ENCODE data around the gene POR.
"Not testable (repeated sequence)": the region's sequence is repeated elsewhere in the genome, so short reads cannot be mapped to it uniquely, and the experiment has no call there.

The POR gene

DNA sequence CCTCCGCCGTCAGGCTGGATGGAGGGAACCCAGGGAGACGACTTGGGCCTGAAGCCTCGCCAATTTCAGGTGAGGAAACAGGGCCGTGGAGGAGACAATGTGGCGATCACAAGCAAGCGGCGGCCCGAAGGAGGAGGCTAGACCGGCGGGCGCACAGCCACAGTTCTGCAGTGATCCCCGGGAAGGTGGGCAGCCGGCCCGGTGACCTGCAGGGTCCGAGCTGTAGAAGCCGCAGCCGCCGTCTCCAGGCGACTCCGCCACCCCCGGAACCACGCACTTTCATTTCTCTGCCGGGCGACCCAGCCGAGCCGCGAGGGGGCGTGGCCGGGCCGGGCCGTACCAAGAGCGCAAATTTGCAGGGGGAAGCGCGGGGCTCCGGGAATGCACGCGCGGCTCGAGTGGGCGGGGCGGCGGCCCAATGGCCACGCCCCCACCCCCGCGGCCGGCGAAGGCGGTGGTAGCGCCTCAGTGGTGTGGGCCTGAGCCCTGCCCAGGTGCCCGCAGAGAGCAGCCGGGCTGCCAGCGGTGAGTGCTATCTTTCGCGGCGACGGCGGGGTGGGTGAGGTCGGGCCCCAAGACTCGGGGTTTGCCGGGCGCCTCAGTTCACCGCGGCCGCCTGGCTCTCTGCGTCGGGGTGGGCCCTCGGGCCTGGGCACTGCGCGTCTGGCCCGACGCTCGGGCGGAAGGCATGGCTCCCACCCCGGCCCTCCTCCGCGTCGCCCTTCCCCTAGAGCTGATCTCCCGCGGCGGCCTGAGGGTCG, at the start of gene POR:
POR (plus strand) TSS at position 501 of the 761 bp plus-strand sequence. CDS start 38,847 bp downstream, outside the sequence.
- Histone ChIP-seq H3K36me3 (ENCODE audit: control insufficient read depth, insufficient read depth, low read length) (no peaks in the 10 kb centered on the region), H3K4me3 (ENCODE audit: low read depth, low read length) (peak within 1 kb of the TSS; percentile 99), H3K27ac (ENCODE audit: low read depth, low read length) (peak within 1 kb of the TSS; percentile 83), H3K9me3 (ENCODE audit: control insufficient read depth, insufficient read depth, low read depth, low read length) (no peaks in the 10 kb centered on the region), H3K4me1 (ENCODE audit: control insufficient read depth, insufficient read depth, low read length) (peaks cover 17% of the 10 kb centered on the region), H3K9ac (ENCODE audit: low read length) (peak within 1 kb of the TSS; percentile 87), H3K27me3 (ENCODE audit: control insufficient read depth, insufficient read depth, low read length) (no peaks in the 10 kb centered on the region)

DNA sequence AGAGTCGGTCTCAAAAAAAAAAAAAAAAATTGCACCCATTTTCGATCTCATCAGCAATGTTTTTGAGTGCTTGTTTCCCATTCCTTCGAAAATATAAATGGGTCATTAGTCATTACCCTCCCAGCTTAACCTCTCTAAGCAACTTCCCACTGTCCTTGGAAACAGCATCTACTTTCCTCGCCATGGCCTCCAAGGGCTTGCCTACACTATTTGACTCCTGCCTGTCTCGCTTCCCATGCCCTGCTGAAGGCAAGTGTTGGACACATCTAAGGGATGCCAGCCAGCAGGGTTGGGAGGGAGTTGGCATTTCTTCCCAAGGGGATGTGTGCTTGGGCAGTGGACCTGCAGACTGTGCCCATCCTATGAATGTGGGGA, 48.9 kb upstream of the POR start:
- H3K27ac ChIP-seq (ENCODE audit: low read depth, low read length): no peak overlapping the region

DNA sequence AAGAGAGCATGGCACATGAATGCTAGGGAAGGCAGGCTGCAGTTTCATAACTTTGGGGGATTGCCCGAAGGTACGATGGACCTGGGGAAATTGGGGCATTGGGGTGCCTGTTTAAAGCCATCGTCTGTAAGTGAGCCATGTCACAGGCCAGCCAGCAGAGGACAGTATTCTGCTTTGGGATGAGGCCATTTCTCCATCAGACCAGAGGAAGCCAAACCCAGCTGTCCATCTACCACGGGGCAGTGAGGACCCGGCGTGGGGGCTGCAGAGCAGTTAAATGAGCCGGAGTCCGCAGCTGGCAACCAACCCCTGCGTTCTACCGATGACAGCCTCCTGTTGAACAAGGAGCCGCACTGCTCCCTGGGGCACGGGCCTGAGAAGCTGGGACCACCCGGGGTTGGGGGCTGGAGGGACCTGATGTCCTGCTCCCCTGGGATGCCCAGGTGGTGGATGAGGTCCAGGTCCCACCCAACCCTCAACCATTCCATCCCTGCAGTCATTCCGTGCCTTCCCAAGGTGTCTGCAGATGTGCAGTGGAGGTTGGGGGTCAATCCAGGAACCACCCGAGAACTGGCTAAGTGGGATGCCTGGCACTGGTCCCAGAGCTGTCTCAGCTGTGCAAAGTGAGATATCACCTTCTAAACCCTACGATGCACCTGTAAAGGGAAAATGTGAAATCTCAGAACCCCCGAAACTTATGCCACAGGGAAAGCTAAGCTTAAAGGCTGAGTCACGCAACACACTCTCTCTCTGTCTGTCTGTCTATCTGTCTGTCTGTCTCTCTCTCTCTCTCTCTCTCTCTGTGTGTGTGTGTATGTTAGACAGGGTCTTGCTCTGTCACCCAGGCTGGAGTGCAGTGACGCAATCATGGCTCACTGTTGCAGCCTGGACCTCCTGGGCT, 48.2 kb upstream of the POR start:
- Histone ChIP-seq H3K4me3 (ENCODE audit: low read depth, low read length) (no peak overlapping the region), H3K4me1 (ENCODE audit: control insufficient read depth, insufficient read depth, low read length) (no peaks in the 10 kb centered on the region)

More for the DNA sequence above, 48.9 kb upstream of the POR start:
- H3K4me1 ChIP-seq (ENCODE audit: control insufficient read depth, insufficient read depth, low read length): no peaks in the 10 kb centered on the region
- H3K9me3 ChIP-seq (ENCODE audit: control insufficient read depth, insufficient read depth, low read depth, low read length): no peaks in the 10 kb centered on the region
- no peak overlapping the region for H3K4me3 ChIP-seq (ENCODE audit: low read depth, low read length)
- no peaks in the 10 kb centered on the region for H3K36me3 ChIP-seq (ENCODE audit: control insufficient read depth, insufficient read depth, low read length)
- H3K27me3 ChIP-seq (ENCODE audit: control insufficient read depth, insufficient read depth, low read length): no peaks in the 10 kb centered on the region
- H3K9ac ChIP-seq (ENCODE audit: low read length): no peak overlapping the region

DNA sequence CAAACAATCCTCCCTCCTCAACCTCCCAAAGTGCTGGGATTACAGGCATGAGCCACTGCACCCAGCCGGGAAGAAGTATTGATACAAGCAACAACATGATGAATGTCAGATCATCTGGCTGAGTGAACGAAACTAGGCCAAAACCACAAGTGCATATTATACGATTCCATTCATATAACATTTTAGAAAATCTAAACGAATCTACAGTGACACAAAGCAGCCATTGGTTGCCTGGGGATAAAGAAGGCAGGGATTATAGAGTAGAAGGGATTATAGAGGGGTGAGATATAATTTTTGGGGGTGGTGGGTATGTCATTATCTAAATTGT, 47.6 kb upstream of the POR start:
- Histone ChIP-seq H3K36me3 (ENCODE audit: control insufficient read depth, insufficient read depth, low read length) (no peaks in the 10 kb centered on the region), H3K9ac (ENCODE audit: low read length) (no peak overlapping the region), H3K4me3 (ENCODE audit: low read depth, low read length) (no peak overlapping the region), H3K4me1 (ENCODE audit: control insufficient read depth, insufficient read depth, low read length) (no peaks in the 10 kb centered on the region), H3K9me3 (ENCODE audit: control insufficient read depth, insufficient read depth, low read depth, low read length) (no peaks in the 10 kb centered on the region), H3K27me3 (ENCODE audit: control insufficient read depth, insufficient read depth, low read length) (no peaks in the 10 kb centered on the region), H3K27ac (ENCODE audit: low read depth, low read length) (no peak overlapping the region)

More for the DNA sequence above, 48.2 kb upstream of the POR start:
- Histone ChIP-seq H3K27me3 (ENCODE audit: control insufficient read depth, insufficient read depth, low read length) (no peaks in the 10 kb centered on the region), H3K36me3 (ENCODE audit: control insufficient read depth, insufficient read depth, low read length) (no peaks in the 10 kb centered on the region), H3K9ac (ENCODE audit: low read length) (no peak overlapping the region), H3K9me3 (ENCODE audit: control insufficient read depth, insufficient read depth, low read depth, low read length) (no peaks in the 10 kb centered on the region), H3K27ac (ENCODE audit: low read depth, low read length) (no peak overlapping the region)

DNA sequence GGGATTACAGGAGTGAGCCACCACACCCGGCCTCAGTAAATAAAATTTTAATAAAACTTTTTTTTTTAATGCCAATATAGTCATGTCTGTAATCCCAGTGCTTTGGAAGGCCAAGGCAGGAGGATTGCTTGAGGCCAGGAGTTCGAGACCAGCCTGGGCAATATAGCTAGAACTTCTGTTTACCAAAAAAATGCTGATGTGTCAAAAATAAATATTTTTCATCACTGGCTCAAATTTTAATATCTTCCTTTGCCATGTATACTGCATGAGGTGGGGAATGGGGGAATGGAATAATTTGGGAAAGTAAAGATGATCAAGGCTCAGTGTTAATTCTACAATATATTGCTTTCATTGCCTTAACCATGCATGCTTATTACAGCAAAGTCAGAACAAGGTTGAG, 46.8 kb upstream of the POR start:
- Histone ChIP-seq H3K27ac (ENCODE audit: low read depth, low read length) (no peak overlapping the region), H3K9ac (ENCODE audit: low read length) (no peak overlapping the region), H3K4me1 (ENCODE audit: control insufficient read depth, insufficient read depth, low read length) (no peaks in the 10 kb centered on the region)

DNA sequence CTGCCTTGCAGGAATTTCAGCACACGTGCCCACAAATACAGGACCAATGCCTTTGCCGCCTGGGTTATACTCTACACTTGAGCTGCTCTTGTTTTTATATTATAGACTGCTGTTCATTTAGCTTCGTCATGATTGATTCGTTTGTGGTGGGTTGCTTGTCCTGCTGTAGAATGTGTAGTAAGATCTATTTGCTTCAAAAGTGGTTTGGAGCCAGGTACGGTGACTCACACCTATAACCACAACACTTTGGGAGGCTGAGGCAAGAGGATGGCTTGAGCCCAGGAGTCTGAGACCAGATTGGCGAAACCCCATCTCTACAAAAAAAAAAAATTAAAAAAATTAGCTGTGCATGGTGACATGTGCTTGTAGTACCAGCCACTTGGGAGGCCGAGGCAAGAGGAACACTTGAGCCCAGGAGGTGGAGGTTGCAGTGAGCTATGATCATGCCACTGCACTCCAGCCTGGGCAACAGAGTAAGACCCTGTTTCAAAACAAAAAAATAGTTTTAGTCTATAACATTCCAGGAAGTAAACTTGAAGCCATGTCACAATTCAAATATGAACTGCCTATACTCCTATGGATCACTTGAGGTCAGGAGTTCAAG, 45.1 kb upstream of the POR start:
- Histone ChIP-seq H3K9me3 (ENCODE audit: control insufficient read depth, insufficient read depth, low read depth, low read length) (no peaks in the 10 kb centered on the region), H3K36me3 (ENCODE audit: control insufficient read depth, insufficient read depth, low read length) (no peaks in the 10 kb centered on the region), H3K9ac (ENCODE audit: low read length) (no peak overlapping the region), H3K27ac (ENCODE audit: low read depth, low read length) (no peak overlapping the region), H3K4me3 (ENCODE audit: low read depth, low read length) (no peak overlapping the region), H3K4me1 (ENCODE audit: control insufficient read depth, insufficient read depth, low read length) (no peaks in the 10 kb centered on the region), H3K27me3 (ENCODE audit: control insufficient read depth, insufficient read depth, low read length) (no peaks in the 10 kb centered on the region)

More for the DNA sequence above, 46.8 kb upstream of the POR start:
- Histone ChIP-seq H3K4me3 (ENCODE audit: low read depth, low read length) (no peak overlapping the region), H3K36me3 (ENCODE audit: control insufficient read depth, insufficient read depth, low read length) (no peaks in the 10 kb centered on the region), H3K27me3 (ENCODE audit: control insufficient read depth, insufficient read depth, low read length) (no peaks in the 10 kb centered on the region), H3K9me3 (ENCODE audit: control insufficient read depth, insufficient read depth, low read depth, low read length) (no peaks in the 10 kb centered on the region)

DNA sequence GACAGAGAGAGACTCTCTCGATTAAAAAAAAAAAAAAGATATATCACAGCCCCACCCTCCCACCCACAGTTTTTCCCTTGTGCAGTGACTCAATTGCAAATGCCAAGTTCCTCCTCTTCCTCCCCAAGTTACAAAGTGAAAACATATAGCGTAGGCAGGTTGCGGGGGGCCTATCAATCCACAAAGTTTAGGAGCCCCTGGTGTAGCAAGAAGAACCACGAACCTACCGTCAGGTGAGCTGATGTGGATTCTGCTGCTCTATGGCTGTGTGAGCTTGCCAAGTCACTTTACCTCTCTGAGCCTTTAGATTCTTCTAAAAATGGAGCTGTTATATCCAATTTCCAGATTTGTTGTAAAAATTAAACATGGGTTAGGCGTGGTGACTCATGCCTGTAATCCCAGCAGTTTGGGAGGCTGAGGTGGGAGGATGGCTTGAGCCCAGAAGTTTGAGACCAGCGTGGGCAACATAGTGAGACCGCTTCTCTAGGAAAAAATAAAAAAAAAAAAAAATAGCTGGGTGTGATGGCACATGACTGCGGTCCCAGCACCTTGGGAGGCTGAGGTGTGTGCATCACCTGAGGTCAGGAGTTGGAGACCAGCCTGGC, 44.3 kb upstream of the POR start:
- Histone ChIP-seq H3K9ac (ENCODE audit: low read length) (no peak overlapping the region), H3K4me1 (ENCODE audit: control insufficient read depth, insufficient read depth, low read length) (no peaks in the 10 kb centered on the region; the same call in 1 of the 2 replicates), H3K9me3 (ENCODE audit: control insufficient read depth, insufficient read depth, low read depth, low read length) (no peaks in the 10 kb centered on the region), H3K36me3 (ENCODE audit: control insufficient read depth, insufficient read depth, low read length) (no peaks in the 10 kb centered on the region), H3K4me3 (ENCODE audit: low read depth, low read length) (no peak overlapping the region), H3K27ac (ENCODE audit: low read depth, low read length) (no peak overlapping the region), H3K27me3 (ENCODE audit: control insufficient read depth, insufficient read depth, low read length) (no peaks in the 10 kb centered on the region)

DNA sequence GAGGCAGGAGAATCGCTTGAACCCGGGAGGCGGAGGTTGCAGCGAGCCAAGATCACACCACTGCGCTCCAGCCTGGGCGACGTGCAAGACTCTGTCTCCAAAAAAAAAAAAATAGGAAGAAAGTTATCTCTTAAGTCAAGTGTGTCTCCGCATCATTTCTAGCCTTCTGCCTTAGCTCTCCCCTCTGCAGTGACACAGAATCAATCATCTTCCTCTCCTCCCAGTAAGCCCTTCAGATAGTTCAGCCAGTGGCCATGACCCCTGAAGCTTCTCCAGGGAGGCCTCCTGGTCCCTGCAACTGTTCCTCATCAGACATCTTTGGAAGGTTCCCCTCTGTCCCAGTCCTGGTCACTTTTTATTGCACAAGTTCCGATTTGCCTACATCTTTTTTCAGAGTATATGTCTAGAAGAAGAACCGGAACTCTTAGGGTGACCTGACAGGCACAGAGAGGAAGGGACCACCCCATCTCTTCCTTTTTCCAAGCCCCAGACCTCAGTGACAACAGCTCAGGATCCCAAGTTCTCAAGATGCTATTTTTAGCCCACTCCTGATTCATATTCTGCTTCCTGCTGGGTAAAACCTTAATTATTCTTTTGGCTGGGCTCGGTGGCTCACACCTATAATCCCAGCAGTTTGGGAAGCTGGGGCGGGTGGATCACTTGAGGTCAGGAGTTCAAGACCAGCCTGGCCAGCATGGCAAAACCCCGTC, 42.7 kb upstream of the POR start:
- Histone ChIP-seq H3K27ac (ENCODE audit: low read depth, low read length) (no peak overlapping the region), H3K9ac (ENCODE audit: low read length) (no peak overlapping the region), H3K4me3 (ENCODE audit: low read depth, low read length) (no peak overlapping the region), H3K4me1 (ENCODE audit: control insufficient read depth, insufficient read depth, low read length) (peaks cover 5% of the 10 kb centered on the region; the same call in 1 of the 2 replicates), H3K27me3 (ENCODE audit: control insufficient read depth, insufficient read depth, low read length) (no peaks in the 10 kb centered on the region), H3K9me3 (ENCODE audit: control insufficient read depth, insufficient read depth, low read depth, low read length) (no peaks in the 10 kb centered on the region), H3K36me3 (ENCODE audit: control insufficient read depth, insufficient read depth, low read length) (no peaks in the 10 kb centered on the region)

DNA sequence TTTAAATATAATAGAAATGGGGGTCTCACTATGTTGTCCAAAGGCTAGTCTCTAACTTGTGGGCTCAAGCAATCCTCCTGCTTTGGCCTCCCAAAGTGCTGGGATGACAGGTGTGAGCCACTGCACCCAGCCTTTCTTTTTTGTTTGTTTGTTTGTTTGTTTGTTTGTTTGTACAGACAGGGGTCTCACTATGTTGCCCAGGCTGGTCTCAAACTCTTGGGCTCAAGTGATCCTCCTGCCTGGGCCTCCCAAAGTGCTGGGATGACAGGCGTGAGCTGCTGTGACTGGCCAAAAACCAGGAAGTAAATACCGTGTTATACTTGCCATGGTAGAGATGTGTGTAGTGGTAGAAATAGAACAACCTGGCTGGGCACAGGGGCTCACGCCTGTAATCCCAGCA, 40.8 kb upstream of the POR start:
- H3K27ac ChIP-seq (ENCODE audit: low read depth, low read length); H3K9ac ChIP-seq (ENCODE audit: low read length): not testable (repeated sequence)

More for the DNA sequence above, 40.8 kb upstream of the POR start:
- H3K27me3 ChIP-seq (ENCODE audit: control insufficient read depth, insufficient read depth, low read length); H3K9me3 ChIP-seq (ENCODE audit: control insufficient read depth, insufficient read depth, low read depth, low read length); H3K4me3 ChIP-seq (ENCODE audit: low read depth, low read length); H3K36me3 ChIP-seq (ENCODE audit: control insufficient read depth, insufficient read depth, low read length): not testable (repeated sequence)
- H3K4me1 ChIP-seq (ENCODE audit: control insufficient read depth, insufficient read depth, low read length): peaks cover 13% of the 10 kb centered on the region

All from HUES6 (cell line).